ENCODE results near the gene IGFALS.
A peak's percentile ranks its signal among the peaks of the same experiment; 100 is the strongest.

Gene IGFALS

DNA sequence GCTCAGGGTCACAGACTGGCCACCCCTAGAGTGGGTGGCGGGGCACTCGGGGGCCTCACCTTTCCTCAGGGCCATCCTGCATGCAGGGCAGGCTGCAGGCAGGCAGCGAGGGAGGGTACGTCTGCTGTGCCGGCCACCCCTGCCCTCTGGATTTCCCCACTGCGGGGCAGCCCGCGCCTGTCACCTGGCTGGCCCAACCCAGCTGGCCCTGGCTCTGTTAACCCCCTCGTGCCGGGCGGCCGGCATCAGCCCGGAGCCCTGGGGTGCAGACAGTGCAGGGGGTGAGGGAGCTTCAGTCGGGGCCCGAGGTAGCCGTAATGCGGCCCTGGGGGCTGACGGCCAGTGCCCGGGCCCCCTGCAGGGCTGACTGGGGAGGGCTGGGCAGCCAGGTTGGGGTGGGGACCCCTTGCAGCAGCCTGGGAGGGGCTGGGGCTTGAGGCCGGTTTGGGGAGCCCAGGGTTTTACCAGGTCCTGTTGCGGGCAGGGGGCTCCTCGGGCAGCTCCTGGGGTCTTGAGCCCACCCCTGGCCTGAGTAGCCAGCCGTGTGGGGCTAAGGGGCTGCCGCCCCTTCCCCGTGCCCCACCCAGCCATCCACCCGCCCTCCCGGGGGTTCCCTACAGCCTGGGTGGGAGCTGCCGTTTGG is at the start of gene IGFALS:
Gene IGFALS, minus strand, starts transcription at position 128 of the 643 bp plus-strand sequence. Its CDS starts 53 bp downstream, at position 75.
- no peak for DNase-seq (ENCODE audit: low spot score)

DNA sequence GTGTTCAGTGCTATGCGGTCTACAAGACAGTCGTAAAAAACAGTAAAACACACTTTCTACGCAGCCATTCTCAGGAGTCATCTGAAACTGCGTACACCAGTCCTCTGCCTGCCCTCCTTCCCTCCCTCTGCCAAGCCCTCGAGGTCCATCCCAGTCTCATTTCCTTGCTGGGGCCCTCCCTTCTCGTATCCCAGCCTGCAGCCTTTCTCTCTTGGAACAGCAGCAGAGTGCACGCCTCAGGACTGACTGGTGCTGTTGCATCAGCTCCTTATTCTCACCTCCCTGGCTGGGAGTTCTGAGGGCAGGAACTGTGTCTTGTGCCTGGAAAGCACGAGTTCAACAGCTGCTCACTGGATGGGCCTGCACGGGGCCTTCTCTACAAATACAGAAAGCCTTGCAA is 46.0 kb upstream of the IGFALS start:
- DNase-seq (ENCODE audit: low spot score): no peak

DNA sequence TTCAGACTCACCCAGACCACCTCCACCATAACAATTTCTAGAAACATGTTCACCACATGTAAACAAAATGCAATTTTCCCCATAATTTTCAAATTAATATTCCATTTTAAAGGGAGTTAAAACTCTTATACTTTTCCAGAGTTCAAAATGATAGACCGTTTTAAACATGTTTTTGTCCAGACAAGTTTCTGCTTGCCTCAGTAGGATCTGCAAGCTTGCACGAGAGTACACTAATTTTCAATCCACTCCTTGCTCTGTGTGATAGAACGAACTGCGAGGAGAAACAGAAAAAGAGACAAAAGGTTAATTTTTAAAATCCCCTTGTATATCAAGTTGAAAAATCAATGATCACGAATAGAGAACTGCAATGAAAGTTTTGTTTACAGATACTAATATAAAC is 40.6 kb upstream of the IGFALS start:
- no peak for DNase-seq (ENCODE audit: low spot score)

DNA sequence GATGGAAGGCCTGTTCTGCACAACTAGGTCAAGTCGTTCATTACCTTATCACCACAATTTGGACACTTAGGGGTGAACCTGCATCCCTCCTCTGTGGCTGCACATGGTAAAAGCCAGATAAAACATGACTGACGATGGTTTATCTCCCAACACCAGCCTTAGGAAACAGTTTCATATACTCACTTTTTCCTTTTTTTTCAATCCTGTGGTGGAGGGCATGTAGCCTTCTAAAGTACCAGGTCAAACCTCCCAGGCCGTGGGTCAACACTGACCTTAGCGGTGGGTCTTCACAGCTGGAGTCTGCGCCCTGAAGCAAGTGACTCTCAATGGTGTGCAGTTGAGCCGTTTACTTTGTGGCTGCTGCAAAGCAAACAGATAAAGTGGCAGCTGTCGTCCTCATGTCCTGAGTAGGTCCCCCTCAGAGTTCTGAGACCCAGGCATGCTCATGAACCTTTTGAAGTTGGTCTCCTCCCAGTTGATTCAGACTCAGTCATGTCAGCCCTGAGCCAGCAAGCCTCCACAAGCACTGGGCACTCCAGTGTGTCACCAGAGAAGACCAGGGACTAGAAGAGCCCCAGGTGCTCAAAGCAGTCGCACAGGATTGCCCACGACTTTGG is 39.4 kb upstream of the IGFALS start:
- no peak for DNase-seq (ENCODE audit: low spot score)

DNA sequence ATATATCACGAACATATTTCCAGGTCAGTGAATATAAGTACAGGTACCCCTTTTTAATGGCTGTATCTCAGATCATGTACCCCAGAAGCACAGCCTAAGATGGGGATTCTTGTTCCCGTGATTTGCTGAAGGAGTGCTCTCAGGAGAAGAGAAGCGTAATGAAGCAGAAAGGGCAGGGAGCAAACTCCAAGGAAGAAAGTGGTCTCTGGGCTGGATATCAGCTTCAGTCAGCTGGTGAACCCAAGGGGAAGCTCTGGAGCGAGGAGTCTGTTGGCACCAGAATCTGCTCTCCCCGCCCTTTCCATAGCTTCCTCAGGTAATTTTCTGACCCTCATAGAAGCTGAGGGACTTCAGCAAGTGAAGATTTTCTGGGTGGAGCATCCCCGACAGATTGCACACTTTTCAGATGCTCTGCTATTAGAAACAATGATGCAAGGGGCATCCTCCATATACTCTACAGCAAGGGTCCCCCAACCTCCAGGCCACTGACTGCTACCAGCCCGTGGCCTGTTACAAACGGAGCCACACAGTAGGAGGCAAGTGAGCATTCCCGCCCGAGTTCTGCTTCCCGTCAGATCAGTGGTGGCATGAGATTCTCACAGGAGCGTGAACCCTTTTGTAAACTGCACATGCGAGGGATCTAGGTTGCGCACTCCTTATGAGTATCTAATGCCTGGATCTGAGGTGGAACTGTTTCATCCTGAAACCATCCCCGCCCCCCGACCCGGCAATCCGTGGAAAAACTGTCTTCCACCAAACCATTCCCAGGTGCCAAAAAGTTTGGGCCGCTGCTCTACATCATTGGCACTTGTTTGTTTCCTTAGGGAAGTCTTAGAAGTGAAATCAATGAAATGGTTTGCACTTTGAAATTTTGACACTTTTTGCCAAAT is 37.9 kb upstream of the IGFALS start:
- no peak for DNase-seq (ENCODE audit: low spot score)

DNA sequence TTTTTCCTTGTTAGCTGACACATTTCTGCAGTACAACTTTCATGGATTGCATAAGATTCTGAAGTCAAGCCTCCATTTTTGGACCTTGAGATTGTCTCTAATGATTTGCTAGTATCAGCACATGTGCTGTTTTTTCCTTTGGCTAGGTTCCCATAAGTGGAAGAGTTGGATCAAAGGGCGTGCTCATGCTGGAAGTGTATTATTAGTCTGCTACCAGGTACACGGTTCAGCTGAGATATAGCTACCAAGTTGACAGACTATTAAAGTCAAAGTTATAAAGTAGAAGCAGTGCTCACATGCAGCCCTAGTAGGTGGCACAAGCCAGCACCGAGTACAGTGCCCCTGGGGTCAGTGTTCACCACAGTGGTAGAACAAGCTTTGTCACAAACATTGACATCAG is 36.7 kb upstream of the IGFALS start:
- no peak for DNase-seq (ENCODE audit: low spot score)

DNA sequence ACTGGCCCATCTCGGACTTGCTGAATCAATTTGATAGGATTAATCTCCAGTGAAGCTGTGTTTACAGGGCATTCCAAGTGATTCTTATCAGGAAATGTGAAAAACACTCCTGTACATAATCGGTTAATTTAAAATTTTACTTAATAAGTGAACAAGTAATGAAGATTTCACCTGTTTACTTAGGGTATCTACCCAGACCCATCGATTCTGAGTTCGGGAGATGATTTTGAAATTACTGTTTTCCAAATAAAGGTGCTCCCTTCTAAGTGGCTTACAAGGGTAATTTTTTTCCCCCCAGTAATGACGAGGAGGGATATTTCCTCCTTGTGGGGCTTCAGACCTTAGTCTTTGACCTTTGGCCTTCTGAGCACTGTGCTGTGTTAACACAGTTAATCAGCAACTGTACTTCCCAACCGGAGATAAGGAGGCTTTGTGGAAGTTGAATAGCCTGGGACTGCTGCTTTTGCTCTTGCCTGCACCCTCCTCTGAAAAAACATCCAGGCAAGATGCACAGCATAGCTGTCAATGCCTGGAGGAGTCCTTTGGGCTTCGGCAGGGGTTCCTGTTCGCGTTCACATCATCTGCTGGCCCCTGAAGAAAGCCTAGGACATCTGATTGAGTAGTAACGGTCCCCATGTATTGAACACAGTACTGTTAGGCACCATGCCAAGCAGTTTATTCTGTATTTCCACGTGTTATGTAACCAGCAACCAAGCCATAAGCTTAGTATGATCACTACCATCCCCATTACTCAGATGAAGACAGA is 35.3 kb upstream of the IGFALS start:
- no peak for DNase-seq (ENCODE audit: low spot score)

DNA sequence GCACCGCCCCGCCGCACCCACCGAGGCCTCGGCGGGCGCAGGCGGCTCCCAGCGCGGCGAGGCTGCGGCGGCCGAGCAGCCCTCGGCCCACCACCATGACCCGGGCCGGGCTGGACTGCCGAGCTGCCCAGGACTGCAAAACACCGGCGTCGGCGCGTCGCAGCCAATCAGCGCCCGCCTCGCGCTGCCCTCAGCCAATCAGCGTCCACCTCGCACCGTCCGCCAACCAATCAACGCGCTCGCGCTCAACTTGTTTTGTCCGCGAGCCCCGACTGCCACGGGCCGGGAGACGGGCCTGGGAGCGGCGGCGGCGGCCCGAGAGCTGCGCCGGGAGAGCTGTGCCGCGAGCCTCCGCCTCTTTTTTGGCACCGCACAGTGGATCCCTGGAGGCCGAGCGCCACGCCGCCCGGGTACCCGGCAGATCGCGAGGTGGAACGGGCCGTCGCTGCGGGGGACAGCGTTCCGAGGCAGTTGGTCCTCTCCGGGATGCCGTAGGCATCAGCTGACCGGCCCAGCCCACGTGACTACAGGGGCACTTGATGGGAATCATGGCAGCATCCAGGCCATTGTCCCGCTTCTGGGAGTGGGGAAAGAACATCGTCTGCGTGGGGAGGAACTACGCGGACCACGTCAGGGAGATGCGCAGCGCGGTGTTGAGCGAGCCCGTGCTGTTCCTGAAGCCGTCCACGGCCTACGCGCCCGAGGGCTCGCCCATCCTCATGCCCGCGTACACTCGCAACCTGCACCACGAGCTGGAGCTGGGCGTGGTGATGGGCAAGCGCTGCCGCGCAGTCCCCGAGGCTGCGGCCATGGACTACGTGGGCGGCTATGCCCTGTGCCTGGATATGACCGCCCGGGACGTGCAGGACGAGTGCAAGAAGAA is 33.4 kb upstream of the IGFALS start, which contains the start of the genes FAHD1 and HAGH:
Gene FAHD1, plus strand, starts transcription at position 516 of the 883 bp plus-strand sequence. Its CDS starts 33 bp downstream, at position 549.
Gene HAGH, minus strand, starts transcription at position 135 of the 883 bp plus-strand sequence. Its CDS starts 38 bp downstream, at position 97.
- DNase-seq (ENCODE audit: low spot score): peak; percentile 93

DNA sequence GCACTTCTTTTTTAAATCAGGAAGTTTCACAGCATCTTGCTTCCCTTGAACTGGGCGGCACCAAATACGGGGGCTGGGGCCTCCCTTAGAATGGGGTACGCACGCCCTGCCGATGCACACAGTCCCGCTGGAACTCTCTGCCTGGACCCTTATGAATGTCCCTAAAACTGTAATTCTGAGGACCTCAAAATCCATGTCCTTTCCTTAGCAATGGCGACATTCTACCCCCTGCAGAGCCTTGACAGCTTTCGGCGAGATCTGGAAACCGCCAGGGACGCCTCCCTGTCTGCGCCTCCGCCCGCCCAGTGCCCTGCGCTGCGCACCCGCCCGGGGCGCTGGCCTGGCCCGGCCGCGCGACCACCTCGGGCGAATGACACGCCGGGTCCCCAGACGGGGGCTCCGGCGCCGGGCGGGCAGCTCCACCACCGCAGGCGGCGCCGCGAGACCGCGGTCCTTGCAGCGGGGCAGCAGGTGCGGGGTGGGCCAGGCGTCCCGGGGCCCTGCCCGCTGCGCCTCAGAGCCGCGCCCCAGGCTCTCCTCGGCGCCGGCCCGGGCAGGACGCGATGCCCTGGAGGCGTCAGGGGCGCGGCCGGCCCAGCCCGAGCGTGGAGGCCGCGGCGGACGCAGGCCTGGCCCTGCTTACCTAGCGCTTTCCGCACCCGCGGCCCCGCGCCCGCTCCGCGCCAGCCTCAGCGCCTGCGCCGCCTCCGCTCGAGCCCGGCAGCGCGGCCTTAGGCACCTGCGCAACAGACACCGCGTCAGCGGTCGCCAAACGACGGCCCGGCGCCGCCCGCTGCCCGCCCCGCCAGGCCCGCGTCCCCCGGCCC is 32.6 kb upstream of the IGFALS start:
- peak; percentile 62 for DNase-seq (ENCODE audit: low spot score)

DNA sequence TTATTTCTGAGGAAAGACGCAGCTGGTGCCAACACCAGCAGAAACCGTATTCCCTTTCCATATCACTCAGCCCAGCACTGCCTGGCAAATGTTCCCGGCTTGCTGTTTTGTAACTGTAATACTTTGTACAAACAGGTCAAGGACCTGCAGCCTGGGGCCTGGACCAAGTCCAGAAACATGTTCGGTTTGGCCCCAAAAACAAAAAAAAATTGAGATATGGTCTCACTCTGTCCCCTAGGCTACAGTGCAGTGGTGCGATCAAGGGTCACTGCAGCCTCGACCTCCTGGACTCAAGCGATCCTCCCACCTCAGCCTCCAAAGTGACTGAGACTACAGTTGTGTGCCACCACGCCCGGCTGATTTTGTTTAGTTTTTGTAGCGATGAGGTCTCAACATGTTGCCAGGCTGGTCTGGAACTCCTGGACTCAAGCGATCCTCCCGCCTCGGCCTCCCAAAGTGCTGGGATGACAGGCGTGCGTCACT is 31.9 kb upstream of the IGFALS start:
- no peak for DNase-seq (ENCODE audit: low spot score)

DNA sequence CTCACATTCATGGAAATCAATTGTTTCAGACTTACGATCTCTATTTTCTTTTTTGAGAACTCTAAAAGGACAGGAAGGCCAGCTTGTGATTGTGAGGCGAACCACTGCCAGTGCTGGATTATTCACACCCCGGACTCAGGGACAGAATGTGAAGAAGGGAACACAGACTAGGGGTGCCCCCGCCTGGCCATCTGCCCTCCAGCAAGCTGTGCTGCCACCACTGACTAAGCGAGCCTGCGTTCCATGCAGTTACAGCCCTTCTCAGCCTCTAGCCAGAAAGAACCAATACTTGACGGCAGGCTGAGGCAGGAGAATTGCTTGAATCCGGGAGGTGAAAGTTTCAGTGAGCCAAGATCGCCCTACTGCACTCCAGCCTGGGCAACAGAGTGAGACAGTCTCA is 30.3 kb upstream of the IGFALS start:
- DNase-seq (ENCODE audit: low spot score): no peak

DNA sequence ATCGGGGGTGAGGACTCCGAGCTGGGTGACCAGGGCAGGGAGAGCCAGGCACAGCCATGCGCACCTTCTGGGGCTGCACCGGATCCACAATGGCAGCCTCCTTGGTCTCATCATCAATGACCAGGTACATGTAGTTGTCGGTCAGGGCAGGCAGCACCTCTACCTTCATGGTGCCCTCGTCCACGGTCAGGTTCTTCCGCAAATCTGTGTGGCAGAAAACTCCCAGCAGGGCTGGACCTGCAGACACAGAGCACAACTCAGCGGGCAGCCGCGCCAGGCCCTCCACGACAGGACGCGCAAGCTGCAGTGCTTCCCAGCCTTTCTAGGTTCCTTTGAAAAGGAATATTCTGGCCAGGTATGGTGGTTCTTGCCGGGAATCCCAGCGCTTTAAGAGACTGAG is 29.3 kb upstream of the IGFALS start:
- DNase-seq (ENCODE audit: low spot score): no peak

DNA sequence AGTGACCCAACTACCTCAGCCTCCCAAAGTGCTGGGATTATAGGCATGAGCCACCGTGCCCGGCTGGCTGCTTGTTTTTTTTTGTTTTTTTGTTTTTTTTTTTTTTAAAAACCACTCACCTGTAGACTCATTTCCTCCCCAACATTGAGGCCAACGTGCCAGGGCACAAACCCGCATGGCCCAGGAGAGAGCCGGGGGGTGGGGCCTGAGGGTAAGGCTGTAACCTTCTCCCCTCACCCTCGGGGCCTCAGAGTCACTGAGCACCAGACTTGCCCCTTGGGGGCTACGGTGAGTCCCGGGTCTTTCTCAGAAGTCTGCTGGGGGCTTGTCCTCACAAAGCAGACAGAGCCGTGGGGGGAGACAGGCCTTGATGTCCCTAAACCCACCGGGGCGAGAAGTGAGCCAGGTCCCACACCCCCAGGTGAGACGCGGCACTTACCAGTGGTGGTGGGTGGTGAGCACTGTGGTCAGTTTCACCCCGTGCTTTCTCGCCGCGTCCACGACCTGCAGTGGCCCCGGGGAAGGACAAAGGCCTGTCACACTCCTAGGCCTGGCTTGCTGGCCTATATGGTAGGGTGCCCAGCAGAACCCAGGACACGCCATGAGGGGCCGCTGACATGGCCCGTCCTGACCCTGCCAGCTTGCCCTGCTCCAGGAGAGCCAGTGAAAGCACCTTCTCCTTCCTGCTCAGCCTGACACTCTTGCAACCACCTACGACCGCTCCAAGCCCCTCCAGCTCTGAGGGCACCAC is 28.5 kb upstream of the IGFALS start:
- no peak for DNase-seq (ENCODE audit: low spot score)

DNA sequence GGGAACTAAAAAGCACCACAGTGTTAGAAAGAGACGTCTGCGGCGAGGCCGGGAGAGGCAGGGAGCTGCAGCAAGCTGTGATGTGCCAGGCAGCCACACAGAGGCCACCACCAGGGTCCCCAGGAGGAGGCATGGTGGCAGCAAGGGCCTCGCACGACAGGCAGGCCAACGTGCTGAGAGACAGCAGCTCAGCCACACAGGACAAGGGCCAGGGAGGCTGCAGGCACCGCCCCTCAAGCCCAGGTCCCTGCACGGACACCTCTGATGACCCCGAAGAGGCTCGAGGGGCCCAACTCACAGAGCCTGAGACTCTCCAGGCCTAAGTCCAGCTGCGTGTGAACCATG is 27.4 kb upstream of the IGFALS start:
- no peak for DNase-seq (ENCODE audit: low spot score)

DNA sequence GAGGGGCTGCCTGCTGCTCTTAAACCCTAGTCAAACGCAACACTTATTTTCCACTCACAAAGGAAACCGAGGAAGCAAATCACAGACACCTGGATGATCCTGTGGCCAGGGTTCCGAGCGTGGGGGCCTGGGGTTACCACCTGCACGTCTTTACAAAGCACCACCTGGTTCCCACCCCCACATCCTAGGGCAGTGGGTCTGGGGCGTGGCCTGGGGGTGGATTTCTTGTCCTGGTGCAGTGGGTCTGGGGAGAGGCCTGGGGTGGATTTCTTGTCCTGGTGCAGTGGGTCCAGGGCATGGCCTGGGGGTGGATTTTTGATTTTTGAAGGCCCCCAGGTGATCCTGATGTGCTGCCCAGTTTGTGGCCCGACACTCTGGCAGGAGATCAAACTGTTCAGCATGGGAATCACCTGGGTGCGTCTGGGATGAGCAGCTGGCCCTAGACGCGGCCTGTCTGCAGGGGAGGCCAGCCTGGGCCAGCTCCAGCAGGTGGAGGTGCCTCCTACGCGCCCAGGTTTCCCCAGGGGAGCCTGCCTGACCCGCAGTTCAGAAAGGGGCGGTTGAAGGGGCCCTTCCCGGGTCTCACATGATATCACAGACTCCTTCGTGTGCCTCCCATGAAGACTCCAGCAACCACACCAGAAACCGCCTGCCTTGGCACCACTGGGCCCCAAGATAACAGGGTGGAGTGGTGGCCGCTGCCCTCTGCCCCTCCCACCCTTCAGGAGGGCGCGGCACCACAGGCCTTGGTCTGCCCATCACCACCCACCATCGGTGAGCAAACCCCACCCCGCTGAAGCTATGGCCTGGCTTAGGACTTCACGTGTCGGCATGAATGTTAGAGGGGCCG is 26.8 kb upstream of the IGFALS start:
- DNase-seq (ENCODE audit: low spot score): no peak

DNA sequence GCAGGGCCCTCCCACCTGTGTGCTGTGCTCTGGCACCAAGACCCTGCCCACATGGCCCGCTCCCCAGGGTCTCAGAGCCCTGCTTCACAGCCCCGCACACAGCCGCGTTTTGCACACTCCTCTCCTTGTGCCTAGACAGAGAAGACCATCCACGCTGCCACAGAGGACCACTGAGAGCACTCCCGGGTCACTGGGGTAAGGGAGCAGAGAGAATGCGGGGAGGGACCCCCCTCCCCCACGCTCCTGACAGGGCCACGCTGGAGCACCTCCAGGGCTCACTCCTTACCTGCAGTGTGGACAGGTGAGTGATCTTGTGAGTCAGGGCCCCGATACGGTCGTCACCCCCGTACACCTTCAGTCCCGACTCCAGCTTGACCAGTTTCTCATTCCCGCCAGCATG is 26.1 kb upstream of the IGFALS start:
- DNase-seq (ENCODE audit: low spot score): no peak

DNA sequence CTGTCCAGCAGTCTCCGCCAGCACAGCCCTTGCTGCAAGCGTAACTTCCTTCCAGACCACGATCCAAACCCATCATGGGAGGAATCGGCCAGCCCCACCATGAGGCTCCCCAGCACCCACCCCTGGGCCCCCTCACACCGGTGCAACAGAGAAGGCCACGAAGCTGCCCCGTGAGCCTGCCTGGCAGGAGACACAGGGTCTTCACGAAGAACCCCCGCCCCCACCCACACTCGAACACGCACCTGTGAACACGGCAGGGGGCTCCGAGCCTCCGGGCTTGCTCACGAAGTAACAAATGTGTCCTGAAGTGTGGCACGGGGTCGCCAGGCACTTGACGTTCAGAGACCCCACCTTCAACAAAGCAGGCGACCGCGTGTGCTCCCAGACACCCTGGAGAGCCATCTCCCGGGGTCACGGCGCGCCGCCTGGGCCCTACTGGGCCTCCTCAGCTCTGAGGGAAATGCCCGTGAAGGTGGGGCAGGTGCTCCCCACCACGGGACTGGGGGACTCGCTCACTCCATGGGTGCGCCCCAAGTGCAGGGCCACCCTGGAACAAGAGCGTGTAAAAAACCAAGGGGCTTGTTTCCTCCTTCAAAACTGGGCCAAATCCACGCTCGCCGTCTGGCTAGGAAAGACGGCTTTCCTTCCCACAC is 25.5 kb upstream of the IGFALS start:
- no peak for DNase-seq (ENCODE audit: low spot score)
